AG04450 (cell line): Measurements from ENCODE around the gene DDX11. TPM values are rescaled to one million over a fixed set of nuclear protein-coding genes. Genes with fewer than 3 reads are reported as not detected.

Source experiments
- CTCF ChIA-PET: fragments of 300-600, 350-600 bp; formaldehyde crosslinking; extraction: SDS; loops from one replicate; lab custom pipeline; 2022; ENCODE audit warnings: antibody characterized with exemption, inconsistent platforms; lab: Charles Lee
- POLR2A ChIA-PET: fragments of 350-600 bp; formaldehyde crosslinking; extraction: SDS; loops from one replicate; lab custom pipeline; 2021; ENCODE audit warnings: antibody characterized with exemption, inconsistent platforms; lab: Yijun Ruan, JAX
- DNase-seq: peaks from one replicate; pipeline ENCODE4 v3.0.0-alpha.2; 2011; ENCODE audit warnings: low read depth, low spot score
- H3K27ac ChIP-seq: one replicate; pipeline ENCODE4 v1.5.1; 2012; ENCODE audit warnings: low read depth, low read length, control low read depth
- H3K27me3 ChIP-seq: one replicate; pipeline ENCODE4 v1.6.0; 2012; ENCODE audit warnings: low read length; ENCODE audit not compliant: control insufficient read depth, insufficient read depth
- H3K4me3 ChIP-seq: 2 replicates; pipeline ENCODE4 v1.5.1; 2011; ENCODE audit warnings: mild to moderate bottlenecking, low read depth, low read length, control low read depth
- H3K9me3 ChIP-seq: 2 replicates; pipeline ENCODE4 v1.5.1; 2012; ENCODE audit warnings: low read length; ENCODE audit not compliant: control insufficient read depth, insufficient read depth
- polyA plus RNA-seq: library from polyadenylated mRNA; depleted of rRNA; stranded (reverse); fragments of >200 nt; gene quantifications from 2 replicates; pipeline ENCODE4 v1.2.3, GENCODE V29; 2011
- TF ChIP-seq, protein P1 (sequence below): IDR thresholded peaks from 2 replicates; pipeline ENCODE4 v1.5.1; 2011; ENCODE audit warnings: low read depth, low read length, control low read depth, inconsistent platforms

DDX11 gene
- polyA plus RNA-seq, 1 experiment: 5.8 TPM

DNA sequence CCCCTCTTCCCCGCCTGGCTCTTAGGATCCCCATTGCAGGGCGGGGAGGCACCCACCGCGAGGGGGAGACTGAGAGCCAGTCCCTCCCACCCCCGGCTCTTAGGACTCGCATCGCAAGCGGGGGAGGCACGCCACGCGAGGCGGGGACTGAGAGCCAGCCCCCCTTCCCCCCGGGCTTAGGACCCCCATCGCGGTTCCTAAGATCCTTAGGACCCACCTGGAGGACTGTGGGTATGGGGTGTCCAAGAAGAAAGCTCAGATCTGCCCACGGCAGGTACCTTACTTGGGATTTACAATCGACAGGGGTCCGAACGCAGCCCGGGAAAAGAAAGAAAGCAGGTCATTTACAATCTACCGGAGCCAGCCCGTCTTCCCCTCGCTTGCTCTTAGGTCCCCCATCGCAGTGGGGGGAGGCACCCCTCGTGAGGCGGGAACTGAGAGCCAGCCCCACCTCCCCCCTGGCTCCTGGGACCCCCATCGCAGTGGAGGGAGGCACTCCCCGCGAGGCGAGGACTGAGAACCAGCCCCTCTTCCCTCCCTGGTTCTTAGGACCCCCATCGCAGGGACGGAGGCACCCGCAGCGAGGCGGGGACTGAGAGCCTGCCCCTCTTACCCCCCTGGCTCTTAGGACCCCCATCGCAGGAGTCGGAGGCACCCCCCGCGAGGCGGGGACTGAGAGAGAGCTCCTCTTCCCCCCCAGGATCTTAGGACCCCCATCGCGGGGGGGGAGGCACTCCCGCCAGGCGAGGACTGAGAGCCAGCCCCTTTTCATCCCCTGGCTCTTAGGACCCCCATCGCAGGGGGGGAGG is 43.7 kb downstream of the DDX11 start:
- Histone ChIP-seq H3K27me3 (peaks cover 37% of the 10 kb centered on the region), H3K9me3 (peaks cover 25% of the 10 kb centered on the region; the same call in 1 of the 2 replicates), H3K4me3 (peak overlapping the region; percentile 44), H3K27ac (no peak overlapping the region)
- TF ChIP-seq, protein P1, sequence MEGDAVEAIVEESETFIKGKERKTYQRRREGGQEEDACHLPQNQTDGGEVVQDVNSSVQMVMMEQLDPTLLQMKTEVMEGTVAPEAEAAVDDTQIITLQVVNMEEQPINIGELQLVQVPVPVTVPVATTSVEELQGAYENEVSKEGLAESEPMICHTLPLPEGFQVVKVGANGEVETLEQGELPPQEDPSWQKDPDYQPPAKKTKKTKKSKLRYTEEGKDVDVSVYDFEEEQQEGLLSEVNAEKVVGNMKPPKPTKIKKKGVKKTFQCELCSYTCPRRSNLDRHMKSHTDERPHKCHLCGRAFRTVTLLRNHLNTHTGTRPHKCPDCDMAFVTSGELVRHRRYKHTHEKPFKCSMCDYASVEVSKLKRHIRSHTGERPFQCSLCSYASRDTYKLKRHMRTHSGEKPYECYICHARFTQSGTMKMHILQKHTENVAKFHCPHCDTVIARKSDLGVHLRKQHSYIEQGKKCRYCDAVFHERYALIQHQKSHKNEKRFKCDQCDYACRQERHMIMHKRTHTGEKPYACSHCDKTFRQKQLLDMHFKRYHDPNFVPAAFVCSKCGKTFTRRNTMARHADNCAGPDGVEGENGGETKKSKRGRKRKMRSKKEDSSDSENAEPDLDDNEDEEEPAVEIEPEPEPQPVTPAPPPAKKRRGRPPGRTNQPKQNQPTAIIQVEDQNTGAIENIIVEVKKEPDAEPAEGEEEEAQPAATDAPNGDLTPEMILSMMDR: peak; percentile 48
- ChIA-PET POLR2A (no interaction called here), CTCF (interaction anchor here (0.7 to 1.3 kb wide), 4 partner anchors 117 to 538 kb away, joined by 3 to 9 read pairs (median 4); no protein-coding TSS in a partner anchor)
- no peak for DNase-seq

DNA sequence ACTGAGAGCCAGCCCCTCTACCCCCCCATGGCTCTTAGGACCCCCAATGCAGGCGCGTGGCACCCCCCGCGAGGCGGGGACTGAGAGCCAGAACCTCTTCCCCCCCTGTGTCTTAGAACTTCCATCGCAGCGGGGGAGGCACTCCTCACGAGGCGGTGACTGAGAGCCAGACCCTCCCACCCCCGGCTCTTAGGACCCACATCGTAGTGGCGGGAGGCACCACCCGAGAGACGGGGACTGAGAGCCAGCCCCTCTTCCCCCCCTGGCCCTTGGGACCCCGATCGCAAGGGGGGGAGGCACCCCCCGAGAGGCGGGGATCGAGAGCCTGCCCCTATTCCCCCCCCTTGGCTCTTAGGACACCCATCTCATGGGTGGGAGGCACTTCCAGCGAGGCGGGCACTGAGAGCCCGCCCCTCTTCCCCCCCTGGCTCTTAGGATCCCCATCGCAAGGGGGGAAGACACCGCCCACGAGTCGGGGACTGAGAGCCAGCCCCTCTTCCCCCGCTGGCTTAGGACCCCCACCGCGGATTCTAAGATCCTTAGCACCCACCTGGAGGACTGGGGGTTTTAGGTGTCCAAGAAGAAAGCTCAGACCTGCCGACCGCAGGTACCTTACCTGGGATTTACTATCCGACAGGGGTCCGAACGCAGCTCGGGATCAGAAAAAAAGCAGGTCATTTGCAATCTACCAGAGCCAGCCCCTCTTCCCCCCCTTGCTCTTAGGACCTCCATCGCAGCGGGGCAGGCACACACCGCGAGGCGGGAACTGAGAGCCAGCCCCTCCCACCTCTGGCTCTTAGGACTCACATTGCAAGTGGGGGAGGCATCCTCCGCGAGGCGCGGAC is 44.9 kb downstream of the DDX11 start:
- no peak for DNase-seq
- ChIA-PET CTCF (no interaction called here), POLR2A (no interaction called here)
- Histone ChIP-seq H3K4me3 (peak overlapping the region; percentile 22), H3K27me3 (peaks cover 37% of the 10 kb centered on the region), H3K27ac (no peak overlapping the region), H3K9me3 (peaks cover 25% of the 10 kb centered on the region; the same call in 1 of the 2 replicates)
- TF ChIP-seq, protein P1: no peak

DNA sequence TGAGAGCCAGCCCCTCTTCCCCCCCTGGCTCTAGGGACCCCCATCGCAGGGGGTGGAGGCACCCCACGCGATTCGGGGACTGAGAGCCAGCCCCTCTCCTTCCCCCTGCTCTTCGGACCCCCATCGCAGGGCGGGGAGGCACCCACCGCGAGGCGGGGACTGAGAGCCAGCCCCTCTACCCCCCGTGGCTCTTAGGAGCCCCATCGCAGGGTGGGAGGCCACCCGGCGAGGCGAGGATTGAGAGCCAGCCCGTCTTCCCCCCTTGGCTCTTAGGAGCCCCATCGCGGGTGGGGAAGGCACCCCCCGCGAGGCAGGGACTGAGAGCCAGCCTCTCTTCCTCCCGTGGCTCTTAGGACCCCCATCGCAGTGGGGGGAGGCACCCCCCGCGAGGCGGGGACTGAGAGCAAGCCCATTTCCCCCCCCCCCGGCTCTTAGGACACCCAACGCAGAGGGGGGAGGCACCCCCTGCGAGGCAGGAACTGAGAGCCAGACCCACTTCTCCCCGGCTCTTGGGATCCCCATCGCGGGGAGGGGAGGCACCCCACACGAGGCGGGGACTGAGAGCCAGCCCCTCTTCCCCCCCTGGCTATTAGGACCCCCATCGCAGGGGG is 45.6 kb downstream of the DDX11 start:
- Histone ChIP-seq H3K4me3 (peak overlapping the region; percentile 10; the same call in 1 of the 2 replicates), H3K27ac (no peak overlapping the region), H3K27me3 (peaks cover 37% of the 10 kb centered on the region), H3K9me3 (peaks cover 25% of the 10 kb centered on the region; the same call in 1 of the 2 replicates)
- ChIA-PET CTCF (no interaction called here), POLR2A (no interaction called here)
- no peak for DNase-seq
- TF ChIP-seq, protein P1: no peak

DNA sequence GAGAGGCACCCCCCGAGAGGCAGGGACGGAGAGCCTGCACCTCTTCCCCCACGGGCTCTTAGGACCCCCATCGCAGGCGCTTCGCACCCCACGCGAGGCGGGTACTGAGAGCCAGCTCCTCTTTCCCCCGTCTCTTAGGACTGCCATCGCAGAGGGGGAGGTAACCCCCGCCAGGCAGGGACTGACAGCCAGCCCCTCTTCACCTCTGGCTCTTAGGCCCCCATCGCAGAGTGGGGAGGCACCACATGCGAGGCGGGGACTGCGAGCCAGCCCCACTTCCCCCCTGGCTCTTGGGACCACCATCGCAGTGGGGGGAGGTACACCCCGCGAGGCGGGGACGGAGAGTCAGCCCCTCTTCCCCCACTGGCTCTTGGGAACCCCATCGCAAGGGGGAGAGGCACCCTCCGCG is 46.1 kb downstream of the DDX11 start:
- DNase-seq: no peak
- peaks cover 37% of the 10 kb centered on the region for H3K27me3 ChIP-seq
- POLR2A ChIA-PET: no interaction called here
- TF ChIP-seq, protein P1: no peak
- CTCF ChIA-PET: no interaction called here
- H3K27ac ChIP-seq: no peak overlapping the region
- H3K4me3 ChIP-seq: no peak overlapping the region
- H3K9me3 ChIP-seq: peaks cover 25% of the 10 kb centered on the region; the same call in 1 of the 2 replicates
